ENCODE results near the gene GPC1. TPM values are rescaled to one million over a fixed set of nuclear protein-coding genes. Genes with fewer than 3 reads are reported as not detected.

The GPC1 gene
- total and polyA plus RNA-seq, 11 donors: 131 to 316 (median 193) TPM

DNA sequence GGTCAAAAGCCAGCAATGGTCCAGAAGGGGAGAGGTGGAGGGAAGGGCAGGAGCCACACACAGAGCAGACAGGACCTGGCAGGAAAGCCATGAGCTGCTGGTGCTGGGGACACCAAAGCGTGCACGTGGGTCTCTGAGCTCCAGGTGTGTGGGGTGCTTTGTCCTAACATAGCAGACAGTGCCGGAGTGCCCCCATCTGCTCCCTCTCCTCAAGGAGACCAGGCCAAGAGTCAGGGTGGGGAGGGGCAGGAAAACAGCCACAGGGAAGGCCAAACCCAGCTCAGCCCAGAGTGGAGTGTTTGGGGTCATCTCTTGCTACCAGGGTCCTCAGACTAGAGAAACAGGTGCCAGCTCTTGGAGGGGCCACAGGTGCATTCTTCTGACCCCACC is 4.2 kb upstream of the GPC1 start:
- no peaks in the 10 kb centered on the region for H3K36me3 ChIP-seq
- H3K27me3 ChIP-seq: peaks cover 0 to 13% (median 0%) of the 10 kb centered on the region in 9 donors
- no peak overlapping the region for H3K27ac ChIP-seq
- intact Hi-C loops (cut with DNase I): loop anchor here in 1 of 10 donors (10.0 kb wide), 1 partner anchor 56 kb away; no protein-coding TSS in a partner anchor
- no peaks in the 10 kb centered on the region for H3K9me3 ChIP-seq
- ATAC-seq: no peak
- H3K4me3 ChIP-seq: no peak overlapping the region
- DNase-seq: peak in 2 of 5 donors; percentile 2 to 60
- peaks cover 0 to 12% (median 4%) of the 10 kb centered on the region in 12 donors for H3K4me1 ChIP-seq
- TF ChIP-seq, protein P1, sequence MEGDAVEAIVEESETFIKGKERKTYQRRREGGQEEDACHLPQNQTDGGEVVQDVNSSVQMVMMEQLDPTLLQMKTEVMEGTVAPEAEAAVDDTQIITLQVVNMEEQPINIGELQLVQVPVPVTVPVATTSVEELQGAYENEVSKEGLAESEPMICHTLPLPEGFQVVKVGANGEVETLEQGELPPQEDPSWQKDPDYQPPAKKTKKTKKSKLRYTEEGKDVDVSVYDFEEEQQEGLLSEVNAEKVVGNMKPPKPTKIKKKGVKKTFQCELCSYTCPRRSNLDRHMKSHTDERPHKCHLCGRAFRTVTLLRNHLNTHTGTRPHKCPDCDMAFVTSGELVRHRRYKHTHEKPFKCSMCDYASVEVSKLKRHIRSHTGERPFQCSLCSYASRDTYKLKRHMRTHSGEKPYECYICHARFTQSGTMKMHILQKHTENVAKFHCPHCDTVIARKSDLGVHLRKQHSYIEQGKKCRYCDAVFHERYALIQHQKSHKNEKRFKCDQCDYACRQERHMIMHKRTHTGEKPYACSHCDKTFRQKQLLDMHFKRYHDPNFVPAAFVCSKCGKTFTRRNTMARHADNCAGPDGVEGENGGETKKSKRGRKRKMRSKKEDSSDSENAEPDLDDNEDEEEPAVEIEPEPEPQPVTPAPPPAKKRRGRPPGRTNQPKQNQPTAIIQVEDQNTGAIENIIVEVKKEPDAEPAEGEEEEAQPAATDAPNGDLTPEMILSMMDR (IDR thresholded peaks at IDR 0.05): no peak
- WGBS, 4 donors: 65 to 83% (median 76%) methylated on average over 2 to 3 of the region's 3 CpGs

DNA sequence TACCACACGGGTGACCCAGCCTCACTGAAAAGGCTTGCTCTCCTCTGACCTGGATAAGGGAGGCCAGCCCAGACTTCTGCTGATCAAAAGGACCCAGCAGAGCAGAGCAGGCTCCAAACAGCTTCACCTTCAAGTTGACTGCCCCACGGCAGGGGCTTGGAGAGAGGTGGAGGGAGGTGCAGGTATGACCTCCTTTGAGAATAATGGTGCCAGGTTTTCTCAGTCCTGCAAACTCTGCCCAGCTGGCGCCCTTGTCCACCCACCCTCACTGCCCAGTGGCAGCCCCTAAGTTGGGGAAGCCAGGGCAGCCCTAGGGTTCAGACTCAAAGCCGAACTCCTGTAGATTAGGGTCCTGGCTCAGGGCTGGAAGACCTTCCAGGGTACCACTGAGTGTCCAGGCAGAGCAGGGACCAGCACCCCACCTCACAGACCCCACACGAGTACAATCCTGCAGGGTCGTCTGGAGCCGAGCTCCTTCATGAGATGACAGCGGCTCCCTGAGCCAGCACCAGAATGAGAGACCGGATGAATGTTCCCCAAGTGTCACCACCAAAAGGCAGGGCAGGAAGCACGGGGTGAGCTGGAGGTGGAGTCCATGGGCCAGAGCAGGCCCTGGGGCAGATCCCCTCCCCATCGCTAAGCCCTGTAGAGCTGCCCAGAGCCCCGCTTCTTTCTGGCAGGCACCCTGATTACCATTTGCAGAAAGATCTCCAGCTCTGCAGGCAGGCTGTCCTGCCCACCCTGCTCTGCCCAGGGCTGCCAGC is 3.6 kb upstream of the GPC1 start:
- Histone ChIP-seq H3K27me3 (peaks cover 0 to 19% (median 0%) of the 10 kb centered on the region in 9 donors), H3K9me3 (no peaks in the 10 kb centered on the region), H3K4me1 (peaks cover 0 to 18% (median 8%) of the 10 kb centered on the region in 12 donors), H3K4me3 (no peak overlapping the region), H3K27ac (no peak overlapping the region), H3K36me3 (no peaks in the 10 kb centered on the region)
- WGBS, 4 donors: 80 to 85% (median 82%) methylated on average over 10 to 12 of the region's 12 CpGs
- DNase-seq (peak in 4 of 5 donors; percentile 5 to 20 (median 14)), ATAC-seq (no peak)
- intact Hi-C loops (cut with DNase I): loop anchor here in 1 of 10 donors (10.0 kb wide), 1 partner anchor 57 kb away; no protein-coding TSS in a partner anchor
- TF ChIP-seq POLR2A (IDR thresholded peaks at IDR 0.05): no peak
- TF ChIP-seq, protein P1 (IDR thresholded peaks at IDR 0.05): no peak

DNA sequence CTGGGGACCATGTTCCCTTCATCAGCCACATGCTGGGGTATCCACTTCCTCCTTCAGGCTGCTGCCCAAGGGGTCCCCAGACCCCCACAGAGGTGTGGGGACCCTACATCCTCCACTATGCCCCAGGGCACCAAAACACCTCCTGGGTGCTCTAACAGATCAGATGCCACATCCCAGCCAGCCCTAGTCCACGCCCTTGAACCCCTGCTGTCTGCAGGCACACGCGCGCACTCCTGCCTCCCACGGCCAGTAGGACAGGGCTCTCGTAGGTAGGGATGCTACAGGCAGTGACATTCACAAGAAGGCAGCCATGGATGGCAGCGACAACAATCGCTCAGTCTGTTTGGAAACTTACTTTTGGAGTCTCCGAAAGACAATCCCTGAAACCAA is 3.0 kb upstream of the GPC1 start:
- Histone ChIP-seq H3K27ac (no peak overlapping the region), H3K4me1 (peaks cover 0 to 24% (median 14%) of the 10 kb centered on the region in 12 donors), H3K36me3 (no peaks in the 10 kb centered on the region), H3K9me3 (no peaks in the 10 kb centered on the region), H3K4me3 (no peak overlapping the region), H3K27me3 (peaks cover 0 to 25% (median 4%) of the 10 kb centered on the region in 9 donors)
- intact Hi-C loops (cut with DNase I): loop anchor here in 1 of 10 donors (10.0 kb wide), 1 partner anchor 58 kb away; no protein-coding TSS in a partner anchor
- DNase-seq (peak in 3 of 5 donors; percentile 11 to 16 (median 14)), ATAC-seq (no peak)
- no peak for TF ChIP-seq POLR2A (IDR thresholded peaks at IDR 0.05)
- TF ChIP-seq, protein P1 (IDR thresholded peaks at IDR 0.05): no peak
- 84 to 94% (median 86%) methylated on average over 9 of the region's 9 CpGs for WGBS, 4 donors

All from heart left ventricle (tissue), 16 donors.